ENCODE results near the gene ANKS4B. TPM values are rescaled to one million over a fixed set of nuclear protein-coding genes. Genes with fewer than 3 reads are reported as not detected.
A peak's percentile ranks its signal among the peaks of the same experiment; 100 is the strongest.

Gene ANKS4B
- total RNA-seq, 1 donor from 2014 or later: not detected

DNA sequence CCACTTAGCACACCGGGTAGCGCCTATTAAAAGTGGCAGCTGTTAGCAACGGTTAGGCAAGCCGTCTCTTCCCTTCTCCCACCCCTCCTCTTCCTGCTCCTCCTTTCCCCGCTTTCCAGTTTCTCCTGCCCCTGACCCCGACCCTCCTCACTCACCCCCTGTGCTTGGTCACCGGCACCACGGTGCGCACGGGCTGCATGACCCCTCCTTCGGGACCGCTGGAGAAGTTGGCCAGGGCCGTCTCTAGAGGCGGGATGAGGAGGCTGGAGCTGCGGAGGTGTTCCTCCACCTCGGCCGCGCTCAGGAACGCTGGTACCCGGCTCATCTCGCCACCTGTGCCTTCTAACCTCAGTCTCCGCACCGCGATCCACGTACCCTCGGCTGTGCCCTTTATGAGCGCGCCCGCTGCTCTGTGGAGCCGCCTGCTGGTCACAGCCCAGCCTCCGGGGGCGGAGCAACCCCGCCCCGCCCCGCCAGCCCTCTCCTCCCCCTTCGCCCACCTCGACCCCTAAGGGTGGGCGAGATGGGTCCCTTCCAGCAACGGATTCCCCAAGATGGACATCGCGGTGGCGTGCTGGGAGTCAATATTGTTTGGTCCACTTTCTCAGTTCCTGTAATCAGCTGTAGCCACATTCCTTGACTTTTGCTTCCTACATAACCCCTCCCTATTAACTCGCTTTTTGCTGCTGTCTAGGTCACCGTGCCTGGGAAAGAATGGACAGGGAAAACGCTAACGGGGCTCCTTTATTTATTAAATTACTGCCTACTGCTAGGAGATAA, 44.6 kb downstream of the ANKS4B start, which contains the start of gene CRYM:
Gene CRYM, minus strand, starts transcription at position 364 of the 780 bp plus-strand sequence. Its CDS starts 39 bp downstream, at position 325.
- TF ChIP-seq, protein P1, sequence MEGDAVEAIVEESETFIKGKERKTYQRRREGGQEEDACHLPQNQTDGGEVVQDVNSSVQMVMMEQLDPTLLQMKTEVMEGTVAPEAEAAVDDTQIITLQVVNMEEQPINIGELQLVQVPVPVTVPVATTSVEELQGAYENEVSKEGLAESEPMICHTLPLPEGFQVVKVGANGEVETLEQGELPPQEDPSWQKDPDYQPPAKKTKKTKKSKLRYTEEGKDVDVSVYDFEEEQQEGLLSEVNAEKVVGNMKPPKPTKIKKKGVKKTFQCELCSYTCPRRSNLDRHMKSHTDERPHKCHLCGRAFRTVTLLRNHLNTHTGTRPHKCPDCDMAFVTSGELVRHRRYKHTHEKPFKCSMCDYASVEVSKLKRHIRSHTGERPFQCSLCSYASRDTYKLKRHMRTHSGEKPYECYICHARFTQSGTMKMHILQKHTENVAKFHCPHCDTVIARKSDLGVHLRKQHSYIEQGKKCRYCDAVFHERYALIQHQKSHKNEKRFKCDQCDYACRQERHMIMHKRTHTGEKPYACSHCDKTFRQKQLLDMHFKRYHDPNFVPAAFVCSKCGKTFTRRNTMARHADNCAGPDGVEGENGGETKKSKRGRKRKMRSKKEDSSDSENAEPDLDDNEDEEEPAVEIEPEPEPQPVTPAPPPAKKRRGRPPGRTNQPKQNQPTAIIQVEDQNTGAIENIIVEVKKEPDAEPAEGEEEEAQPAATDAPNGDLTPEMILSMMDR (IDR thresholded peaks at IDR 0.05; ENCODE audit: unreplicated experiment): peak; percentile 84
- H3K36me3 Mint-ChIP-seq (ENCODE audit: low read depth, unreplicated experiment): no peaks in the 10 kb centered on the region
- no peak within 1 kb of the TSS for H3K27ac Mint-ChIP-seq (ENCODE audit: unreplicated experiment)
- peaks cover 5% of the 10 kb centered on the region for H3K27me3 Mint-ChIP-seq (ENCODE audit: unreplicated experiment)
- H3K4me3 Mint-ChIP-seq (ENCODE audit: unreplicated experiment): peak within 1 kb of the TSS; percentile 84
- H3K9me3 Mint-ChIP-seq (ENCODE audit: unreplicated experiment): no peaks in the 10 kb centered on the region
- no peaks in the 10 kb centered on the region for H3K4me1 Mint-ChIP-seq (ENCODE audit: unreplicated experiment)
- peak; percentile 76 for DNase-seq (ENCODE audit: low spot score)

DNA sequence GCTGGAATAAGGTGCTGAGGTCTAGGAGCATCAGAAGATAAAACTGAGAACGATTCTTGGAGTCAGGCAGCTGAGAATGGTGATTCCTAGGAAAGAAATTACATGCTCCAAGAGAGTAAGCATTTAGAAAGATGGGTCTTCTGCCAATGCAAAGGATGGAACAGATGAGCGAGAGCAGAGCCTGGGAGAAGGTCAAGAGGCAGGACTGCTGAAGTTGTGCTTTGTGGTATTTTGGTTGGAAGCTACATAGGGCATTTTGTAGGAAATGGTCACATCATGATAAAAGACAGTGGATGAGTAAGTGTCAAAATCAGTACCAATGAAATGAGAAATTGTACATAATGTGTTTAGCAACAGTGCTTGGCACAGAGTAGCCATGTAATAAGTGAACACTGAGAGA, 46.0 kb downstream of the ANKS4B start:
- TF ChIP-seq, protein P1 (IDR thresholded peaks at IDR 0.05; ENCODE audit: unreplicated experiment): no peak

DNA sequence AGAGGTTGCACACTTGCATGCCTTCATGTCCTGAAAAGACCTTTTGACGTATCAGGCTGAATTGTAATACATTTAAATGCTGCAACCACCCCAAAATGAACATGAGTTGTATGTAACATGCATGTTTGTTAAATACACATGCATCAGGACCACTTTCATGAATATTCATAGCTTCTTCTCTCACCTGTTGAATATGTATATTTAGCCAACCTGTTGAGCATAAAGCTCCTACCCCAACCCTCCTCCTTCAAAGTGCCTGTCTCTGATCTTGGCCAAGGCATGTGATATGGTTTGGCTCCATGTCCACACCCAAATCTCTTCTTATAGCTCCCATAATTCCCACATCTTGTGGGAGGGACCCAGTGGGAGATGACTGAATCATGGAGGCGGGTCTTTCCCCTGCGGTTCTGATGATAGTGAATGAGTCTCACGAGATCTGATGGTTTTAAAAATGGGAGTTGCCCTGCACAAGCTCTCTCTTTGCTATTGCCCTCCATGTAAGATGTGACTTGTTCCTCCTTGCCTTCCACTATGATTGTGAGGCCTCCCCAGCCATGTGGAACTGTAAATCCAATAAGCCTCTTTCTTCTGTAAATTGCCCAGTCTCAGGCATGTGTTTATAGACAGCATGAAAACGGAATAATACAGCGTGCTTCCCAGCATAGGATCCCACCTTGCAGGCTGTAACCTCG, 48.3 kb downstream of the ANKS4B start:
- no peaks in the 10 kb centered on the region for H3K36me3 Mint-ChIP-seq (ENCODE audit: low read depth, unreplicated experiment)
- peaks cover 4% of the 10 kb centered on the region for H3K4me1 Mint-ChIP-seq (ENCODE audit: unreplicated experiment)
- H3K4me3 Mint-ChIP-seq (ENCODE audit: unreplicated experiment): no peak overlapping the region
- DNase-seq (ENCODE audit: low spot score): no peak
- H3K27me3 Mint-ChIP-seq (ENCODE audit: unreplicated experiment): peaks cover 2% of the 10 kb centered on the region
- TF ChIP-seq, protein P1 (IDR thresholded peaks at IDR 0.05; ENCODE audit: unreplicated experiment): no peak
- H3K9me3 Mint-ChIP-seq (ENCODE audit: unreplicated experiment): no peaks in the 10 kb centered on the region
- H3K27ac Mint-ChIP-seq (ENCODE audit: unreplicated experiment): no peak overlapping the region

More for the DNA sequence above, 46.0 kb downstream of the ANKS4B start:
- no peak for DNase-seq (ENCODE audit: low spot score)
- H3K4me3 Mint-ChIP-seq (ENCODE audit: unreplicated experiment): no peak overlapping the region
- peaks cover 4% of the 10 kb centered on the region for H3K4me1 Mint-ChIP-seq (ENCODE audit: unreplicated experiment)
- H3K27me3 Mint-ChIP-seq (ENCODE audit: unreplicated experiment): peaks cover 2% of the 10 kb centered on the region
- H3K9me3 Mint-ChIP-seq (ENCODE audit: unreplicated experiment): no peaks in the 10 kb centered on the region
- no peak overlapping the region for H3K27ac Mint-ChIP-seq (ENCODE audit: unreplicated experiment)
- no peaks in the 10 kb centered on the region for H3K36me3 Mint-ChIP-seq (ENCODE audit: low read depth, unreplicated experiment)

GRCh38 chr16:21283521-21284289, 50.2 kb downstream of the ANKS4B start:
- peak; percentile 76 for DNase-seq (ENCODE audit: low spot score)
- TF ChIP-seq, protein P1 (IDR thresholded peaks at IDR 0.05; ENCODE audit: unreplicated experiment): peak; percentile 30
- Mint-ChIP-seq H3K9me3 (ENCODE audit: unreplicated experiment) (peaks cover 2% of the 10 kb centered on the region), H3K4me3 (ENCODE audit: unreplicated experiment) (peak overlapping the region; percentile 79), H3K27ac (ENCODE audit: unreplicated experiment) (no peak overlapping the region), H3K4me1 (ENCODE audit: unreplicated experiment) (peaks cover 4% of the 10 kb centered on the region), H3K36me3 (ENCODE audit: low read depth, unreplicated experiment) (no peaks in the 10 kb centered on the region), H3K27me3 (ENCODE audit: unreplicated experiment) (no peaks in the 10 kb centered on the region)

All from endothelial cell (in vitro differentiated cells).